K562 (cell line): ENCODE results near the gene ZFAND6.

Experiments used
- CBFB ChIP-seq: sonication (generic); formaldehyde crosslinking; IDR thresholded peaks from 2 replicates; pipeline ENCODE4 v1.4.0; 2020; ENCODE audit warnings: mild to moderate bottlenecking, missing genetic modification reagents
- EHMT2 ChIP-seq: fragments of 450-650 bp; IDR thresholded peaks from 2 replicates; pipeline ENCODE4 v1.6.1; 2018; ENCODE audit warnings: antibody characterized with exemption
- EP300 ChIP-seq: IDR thresholded peaks from 2 replicates; pipeline ENCODE4 v1.6.1; 2012; ENCODE audit warnings: low read length, improper control_type of control experiment
- EZH2 ChIP-seq: IDR thresholded peaks from 2 replicates; pipeline ENCODE4 v1.6.1; 2012; ENCODE audit warnings: low read depth, mild to moderate bottlenecking, inconsistent platforms, low read length, borderline replicate concordance
- KDM4B ChIP-seq, 2 experiments: fragments of 450-650 bp in 1 of 2; sonication (generic) in 1 of 2; IDR thresholded peaks; 2 replicates each; pipeline ENCODE4 v1.6.1; 2016 to 2017; ENCODE audit warnings: borderline replicate concordance in 2 of 2, antibody characterized with exemption in 1 of 2, low read depth in 1 of 2, mild to moderate bottlenecking in 1 of 2
- KLF1 ChIP-seq: fragments of 450-650 bp; IDR thresholded peaks from 2 replicates; pipeline ENCODE4 v1.6.1; 2016; ENCODE audit warnings: missing genetic modification characterization, missing compliant biosample characterization
- MEIS2 ChIP-seq: fragments of 450-650 bp; IDR thresholded peaks from 2 replicates; pipeline ENCODE4 v1.6.1; 2014; ENCODE audit warnings: mild to moderate bottlenecking; ENCODE audit not compliant: partially characterized antibody
- SIX5 ChIP-seq, 2 experiments: IDR thresholded peaks; 2 replicates each; pipeline ENCODE4 v1.6.1; 2011; ENCODE audit warnings: low read length in 2 of 2, borderline replicate concordance in 1 of 2, low read depth in 1 of 2, mild to moderate bottlenecking in 1 of 2, moderate library complexity in 1 of 2; ENCODE audit not compliant: insufficient read depth in 1 of 2
- TRIM28 ChIP-seq: fragments of 450-650 bp; IDR thresholded peaks from 2 replicates; pipeline ENCODE4 v1.6.1; 2017
- TF ChIP-seq, protein P1 (sequence below): sonication (generic); formaldehyde crosslinking; IDR thresholded peaks from 2 replicates; pipeline ENCODE4 v1.5.0; 2020; ENCODE audit warnings: missing genetic modification reagents
- TF ChIP-seq, protein P2 (sequence below), 3 experiments: IDR thresholded peaks in 2 of 3; conservative IDR thresholded peaks in 1 of 3; 2 replicates each; pipeline ENCODE4 v1.5.1; 2011 to 2012; ENCODE audit warnings: low read length in 3 of 3, mild to moderate bottlenecking in 3 of 3, control low read depth in 2 of 3, improper control_type of control experiment in 1 of 3, inconsistent platforms in 1 of 3, low read depth in 1 of 3, mixed read lengths in 1 of 3, moderate library complexity in 1 of 3; ENCODE audit not compliant: insufficient read depth in 2 of 3
- TF ChIP-seq, protein P3 (sequence below): sonication (generic); formaldehyde crosslinking; IDR thresholded peaks from 2 replicates; pipeline ENCODE4 v1.8.1; 2023; ENCODE audit warnings: mild to moderate bottlenecking, missing genetic modification reagents, moderate library complexity
- TF ChIP-seq, protein P4 (sequence below), 2 experiments: fragments of 450-650 bp; formaldehyde crosslinking in 1 of 2; IDR thresholded peaks; 2 replicates each; pipeline versions ENCODE4 v1.4.0 to v1.6.1; 2014 to 2020; ENCODE audit warnings: mild to moderate bottlenecking in 2 of 2, borderline replicate concordance in 1 of 2, low read depth in 1 of 2
- TF ChIP-seq, protein P5 (sequence below): fragments of 450-650 bp; formaldehyde crosslinking; IDR thresholded peaks from 2 replicates; pipeline ENCODE4 v1.4.0; 2022; ENCODE audit warnings: missing genetic modification characterization

DNA sequence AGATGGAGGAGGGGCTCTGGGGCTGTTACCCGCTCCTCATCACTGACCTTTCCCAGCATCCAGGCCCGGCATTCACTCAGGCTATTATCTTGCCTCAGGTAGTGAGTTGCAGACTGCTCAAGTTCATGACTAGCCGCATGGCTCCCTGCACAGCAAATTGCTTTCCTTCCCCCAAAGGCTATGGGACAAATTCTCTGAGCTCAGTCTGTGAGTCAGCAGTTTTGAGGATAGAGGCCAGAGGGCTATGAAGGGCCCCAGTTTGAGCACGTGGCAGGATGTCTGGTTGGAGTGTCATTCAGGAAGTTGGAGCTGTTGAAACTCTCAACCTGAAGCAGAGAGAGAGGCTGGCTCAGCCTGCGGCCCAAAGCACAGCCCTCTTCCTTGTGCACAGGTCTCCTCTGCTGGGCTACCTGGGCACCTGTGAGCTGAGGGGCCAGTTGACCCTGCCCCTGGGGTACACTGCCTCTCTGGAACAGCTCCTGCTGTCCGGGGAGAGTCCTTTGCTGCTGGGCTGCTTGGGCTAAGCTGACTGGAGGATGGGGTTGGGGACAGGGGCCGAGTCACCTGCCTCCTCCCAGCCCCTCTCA lies 101.2 kb downstream of the ZFAND6 start:
- TF ChIP-seq SIX5 (IDR thresholded peaks at IDR 0.05; ENCODE audit: borderline replicate concordance in 1 of 2, insufficient read depth in 1 of 2, low read depth in 1 of 2, low read length in 2 of 2), result no peak
- peak; percentile 25 for TF ChIP-seq MEIS2
- TF ChIP-seq KDM4B (IDR thresholded peaks at IDR 0.05; ENCODE audit: borderline replicate concordance in 2 of 2, low read depth in 1 of 2), result no peak
- no peak for TF ChIP-seq EZH2
- no peak for TF ChIP-seq TRIM28
- TF ChIP-seq EP300, result peak; percentile 73
- TF ChIP-seq, protein P1, sequence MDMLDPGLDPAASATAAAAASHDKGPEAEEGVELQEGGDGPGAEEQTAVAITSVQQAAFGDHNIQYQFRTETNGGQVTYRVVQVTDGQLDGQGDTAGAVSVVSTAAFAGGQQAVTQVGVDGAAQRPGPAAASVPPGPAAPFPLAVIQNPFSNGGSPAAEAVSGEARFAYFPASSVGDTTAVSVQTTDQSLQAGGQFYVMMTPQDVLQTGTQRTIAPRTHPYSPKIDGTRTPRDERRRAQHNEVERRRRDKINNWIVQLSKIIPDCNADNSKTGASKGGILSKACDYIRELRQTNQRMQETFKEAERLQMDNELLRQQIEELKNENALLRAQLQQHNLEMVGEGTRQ (CRISPR knock-in tag), result peak; percentile 71
- TF ChIP-seq, protein P2, sequence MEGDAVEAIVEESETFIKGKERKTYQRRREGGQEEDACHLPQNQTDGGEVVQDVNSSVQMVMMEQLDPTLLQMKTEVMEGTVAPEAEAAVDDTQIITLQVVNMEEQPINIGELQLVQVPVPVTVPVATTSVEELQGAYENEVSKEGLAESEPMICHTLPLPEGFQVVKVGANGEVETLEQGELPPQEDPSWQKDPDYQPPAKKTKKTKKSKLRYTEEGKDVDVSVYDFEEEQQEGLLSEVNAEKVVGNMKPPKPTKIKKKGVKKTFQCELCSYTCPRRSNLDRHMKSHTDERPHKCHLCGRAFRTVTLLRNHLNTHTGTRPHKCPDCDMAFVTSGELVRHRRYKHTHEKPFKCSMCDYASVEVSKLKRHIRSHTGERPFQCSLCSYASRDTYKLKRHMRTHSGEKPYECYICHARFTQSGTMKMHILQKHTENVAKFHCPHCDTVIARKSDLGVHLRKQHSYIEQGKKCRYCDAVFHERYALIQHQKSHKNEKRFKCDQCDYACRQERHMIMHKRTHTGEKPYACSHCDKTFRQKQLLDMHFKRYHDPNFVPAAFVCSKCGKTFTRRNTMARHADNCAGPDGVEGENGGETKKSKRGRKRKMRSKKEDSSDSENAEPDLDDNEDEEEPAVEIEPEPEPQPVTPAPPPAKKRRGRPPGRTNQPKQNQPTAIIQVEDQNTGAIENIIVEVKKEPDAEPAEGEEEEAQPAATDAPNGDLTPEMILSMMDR (IDR thresholded peaks at IDR 0.05 in 2 of 3, conservative IDR thresholded peaks at IDR 0.05 in 1 of 3; ENCODE audit: insufficient read depth in 2 of 3, low read depth in 1 of 3, low read length in 3 of 3), result no peak
- TF ChIP-seq EHMT2, result 0 out of 2 replicates have a peak, but pooled peaks have one; percentile 22
- TF ChIP-seq CBFB, result no peak
- TF ChIP-seq, protein P3, sequence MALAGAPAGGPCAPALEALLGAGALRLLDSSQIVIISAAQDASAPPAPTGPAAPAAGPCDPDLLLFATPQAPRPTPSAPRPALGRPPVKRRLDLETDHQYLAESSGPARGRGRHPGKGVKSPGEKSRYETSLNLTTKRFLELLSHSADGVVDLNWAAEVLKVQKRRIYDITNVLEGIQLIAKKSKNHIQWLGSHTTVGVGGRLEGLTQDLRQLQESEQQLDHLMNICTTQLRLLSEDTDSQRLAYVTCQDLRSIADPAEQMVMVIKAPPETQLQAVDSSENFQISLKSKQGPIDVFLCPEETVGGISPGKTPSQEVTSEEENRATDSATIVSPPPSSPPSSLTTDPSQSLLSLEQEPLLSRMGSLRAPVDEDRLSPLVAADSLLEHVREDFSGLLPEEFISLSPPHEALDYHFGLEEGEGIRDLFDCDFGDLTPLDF, result no peak
- peak; percentile 19; the same call in 1 of the 2 replicates for TF ChIP-seq KLF1 (tag)
- TF ChIP-seq, protein P4, sequence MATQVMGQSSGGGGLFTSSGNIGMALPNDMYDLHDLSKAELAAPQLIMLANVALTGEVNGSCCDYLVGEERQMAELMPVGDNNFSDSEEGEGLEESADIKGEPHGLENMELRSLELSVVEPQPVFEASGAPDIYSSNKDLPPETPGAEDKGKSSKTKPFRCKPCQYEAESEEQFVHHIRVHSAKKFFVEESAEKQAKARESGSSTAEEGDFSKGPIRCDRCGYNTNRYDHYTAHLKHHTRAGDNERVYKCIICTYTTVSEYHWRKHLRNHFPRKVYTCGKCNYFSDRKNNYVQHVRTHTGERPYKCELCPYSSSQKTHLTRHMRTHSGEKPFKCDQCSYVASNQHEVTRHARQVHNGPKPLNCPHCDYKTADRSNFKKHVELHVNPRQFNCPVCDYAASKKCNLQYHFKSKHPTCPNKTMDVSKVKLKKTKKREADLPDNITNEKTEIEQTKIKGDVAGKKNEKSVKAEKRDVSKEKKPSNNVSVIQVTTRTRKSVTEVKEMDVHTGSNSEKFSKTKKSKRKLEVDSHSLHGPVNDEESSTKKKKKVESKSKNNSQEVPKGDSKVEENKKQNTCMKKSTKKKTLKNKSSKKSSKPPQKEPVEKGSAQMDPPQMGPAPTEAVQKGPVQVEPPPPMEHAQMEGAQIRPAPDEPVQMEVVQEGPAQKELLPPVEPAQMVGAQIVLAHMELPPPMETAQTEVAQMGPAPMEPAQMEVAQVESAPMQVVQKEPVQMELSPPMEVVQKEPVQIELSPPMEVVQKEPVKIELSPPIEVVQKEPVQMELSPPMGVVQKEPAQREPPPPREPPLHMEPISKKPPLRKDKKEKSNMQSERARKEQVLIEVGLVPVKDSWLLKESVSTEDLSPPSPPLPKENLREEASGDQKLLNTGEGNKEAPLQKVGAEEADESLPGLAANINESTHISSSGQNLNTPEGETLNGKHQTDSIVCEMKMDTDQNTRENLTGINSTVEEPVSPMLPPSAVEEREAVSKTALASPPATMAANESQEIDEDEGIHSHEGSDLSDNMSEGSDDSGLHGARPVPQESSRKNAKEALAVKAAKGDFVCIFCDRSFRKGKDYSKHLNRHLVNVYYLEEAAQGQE (IDR thresholded peaks at IDR 0.05; ENCODE audit: borderline replicate concordance), result peak; percentile 35; the same call in 1 of the 2 replicates
- TF ChIP-seq, protein P4 (CRISPR knock-in tag; IDR thresholded peaks at IDR 0.05; ENCODE audit: low read depth), result no peak
- TF ChIP-seq, protein P5, sequence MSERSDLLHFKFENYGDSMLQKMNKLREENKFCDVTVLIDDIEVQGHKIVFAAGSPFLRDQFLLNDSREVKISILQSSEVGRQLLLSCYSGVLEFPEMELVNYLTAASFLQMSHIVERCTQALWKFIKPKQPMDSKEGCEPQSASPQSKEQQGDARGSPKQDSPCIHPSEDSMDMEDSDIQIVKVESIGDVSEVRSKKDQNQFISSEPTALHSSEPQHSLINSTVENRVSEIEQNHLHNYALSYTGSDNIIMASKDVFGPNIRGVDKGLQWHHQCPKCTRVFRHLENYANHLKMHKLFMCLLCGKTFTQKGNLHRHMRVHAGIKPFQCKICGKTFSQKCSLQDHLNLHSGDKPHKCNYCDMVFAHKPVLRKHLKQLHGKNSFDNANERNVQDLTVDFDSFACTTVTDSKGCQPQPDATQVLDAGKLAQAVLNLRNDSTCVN (CRISPR knock-in tag), result no peak
